GM19452 (cell line): ENCODE data around the gene AGK.
"Not testable (repeated sequence)": the region's sequence is repeated elsewhere in the genome, so short reads cannot be mapped to it uniquely, and the experiment has no call there.

Source experiments
- ATAC-seq: cut with Tn5 transposase; IDR thresholded peaks from one replicate; pipeline ENCODE4 v1.9.1; 2021; ENCODE audit not compliant: unreplicated experiment

AGK gene

DNA sequence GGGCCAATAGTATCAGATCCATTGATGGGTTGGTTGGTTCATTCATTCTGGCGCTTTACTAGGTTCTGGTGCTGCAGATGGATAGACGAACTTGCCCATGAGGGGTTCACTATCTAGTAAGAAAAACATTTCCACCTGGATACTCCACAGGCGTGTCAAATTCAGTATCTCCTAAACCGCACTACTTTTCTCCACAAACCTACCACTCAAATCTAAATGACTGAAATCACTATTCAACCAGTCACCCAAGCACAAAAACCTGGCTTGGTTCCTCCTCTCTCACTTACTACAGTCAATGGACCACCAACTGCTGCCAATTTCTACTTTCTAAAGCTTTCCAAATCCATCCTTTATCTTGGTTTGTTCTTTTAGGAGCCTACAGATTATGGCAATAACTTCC is 572 bp downstream of the AGK start:
- ATAC-seq, result peak; percentile 5

GRCh38 chr7:141557360-141557759 is 6.2 kb downstream of the AGK start:
- ATAC-seq, result no peak

DNA sequence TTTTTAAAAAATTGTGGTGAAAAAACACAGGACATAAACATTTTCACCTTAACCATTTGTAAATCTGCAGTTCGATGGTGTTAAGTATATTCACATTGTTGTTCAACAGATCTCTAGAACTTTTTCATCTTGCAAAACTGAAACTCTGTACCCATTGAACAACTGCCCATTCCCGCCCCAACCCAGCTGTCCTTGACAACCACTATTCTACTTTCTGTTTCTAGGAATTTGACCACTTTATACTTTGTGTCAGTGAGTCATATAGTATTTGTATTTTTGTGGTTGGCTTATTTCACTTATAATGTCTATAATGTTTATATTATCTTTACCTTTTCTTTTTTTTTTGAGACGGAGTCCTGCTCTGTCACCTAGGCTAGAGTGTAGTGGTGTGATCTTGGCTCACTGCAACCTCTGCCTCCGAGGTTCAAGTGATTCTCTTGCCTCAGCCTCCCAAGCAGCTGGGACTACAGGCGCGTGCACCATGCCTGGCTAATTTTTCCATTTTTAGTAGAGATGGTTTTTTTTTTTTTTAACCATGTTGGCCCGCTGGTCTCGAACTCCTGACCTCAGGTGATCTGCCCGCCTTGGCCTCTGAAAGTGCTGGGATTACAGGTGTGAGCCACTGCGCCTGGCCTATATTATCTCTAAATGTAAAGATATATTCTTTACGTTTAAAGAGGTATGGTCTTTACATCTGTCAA is 6.8 kb downstream of the AGK start:
- ATAC-seq, result not testable (repeated sequence)

- peak; percentile 82 for ATAC-seq
Observed at GRCh38 chr7:141558544-141559183, 7.5 kb downstream of the AGK start.

- no peak for ATAC-seq
Observed at GRCh38 chr7:141559961-141560360, 8.8 kb downstream of the AGK start.

- ATAC-seq, result no peak
Observed at GRCh38 chr7:141562036-141562435, 10.8 kb downstream of the AGK start.

DNA sequence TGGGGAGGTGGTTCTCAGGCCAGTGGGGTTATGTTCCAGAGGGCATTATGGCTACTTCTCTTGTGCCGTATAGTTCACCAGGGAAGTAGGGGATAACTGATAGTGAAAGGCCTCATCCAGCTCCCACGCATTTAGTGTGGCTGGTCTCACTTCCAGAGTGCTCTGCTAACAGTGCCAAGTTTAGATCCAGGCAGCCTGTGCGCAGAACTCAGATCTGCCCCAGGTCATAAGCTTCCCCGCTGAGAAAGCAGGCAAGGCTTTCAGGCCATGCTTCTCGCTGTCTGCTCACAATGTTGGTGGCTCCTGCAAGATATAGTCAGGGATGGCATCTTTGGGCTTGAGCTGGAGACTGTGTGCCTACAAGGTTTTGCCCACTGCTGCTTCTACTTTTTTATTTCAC is 11.3 kb downstream of the AGK start:
- no peak for ATAC-seq

DNA sequence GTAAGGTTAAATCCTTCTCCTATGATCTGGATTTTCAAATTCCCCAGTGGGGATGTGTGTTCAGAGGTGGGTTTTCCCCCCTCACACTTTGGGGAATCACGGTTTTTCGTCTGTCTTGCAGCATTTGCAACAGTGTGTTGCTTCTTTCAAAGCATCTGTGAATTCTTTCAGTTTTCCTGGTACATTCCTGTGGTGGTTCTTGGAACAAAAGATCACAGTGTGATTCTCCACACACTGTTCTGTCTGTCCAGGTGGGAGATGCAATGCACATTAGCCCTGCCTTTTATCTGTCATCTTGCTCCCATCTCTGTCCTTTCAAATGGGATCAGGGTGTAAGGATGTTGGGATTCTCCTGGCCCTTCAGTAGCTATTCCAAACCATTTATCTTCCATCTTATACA is 11.8 kb downstream of the AGK start:
- ATAC-seq, result no peak

DNA sequence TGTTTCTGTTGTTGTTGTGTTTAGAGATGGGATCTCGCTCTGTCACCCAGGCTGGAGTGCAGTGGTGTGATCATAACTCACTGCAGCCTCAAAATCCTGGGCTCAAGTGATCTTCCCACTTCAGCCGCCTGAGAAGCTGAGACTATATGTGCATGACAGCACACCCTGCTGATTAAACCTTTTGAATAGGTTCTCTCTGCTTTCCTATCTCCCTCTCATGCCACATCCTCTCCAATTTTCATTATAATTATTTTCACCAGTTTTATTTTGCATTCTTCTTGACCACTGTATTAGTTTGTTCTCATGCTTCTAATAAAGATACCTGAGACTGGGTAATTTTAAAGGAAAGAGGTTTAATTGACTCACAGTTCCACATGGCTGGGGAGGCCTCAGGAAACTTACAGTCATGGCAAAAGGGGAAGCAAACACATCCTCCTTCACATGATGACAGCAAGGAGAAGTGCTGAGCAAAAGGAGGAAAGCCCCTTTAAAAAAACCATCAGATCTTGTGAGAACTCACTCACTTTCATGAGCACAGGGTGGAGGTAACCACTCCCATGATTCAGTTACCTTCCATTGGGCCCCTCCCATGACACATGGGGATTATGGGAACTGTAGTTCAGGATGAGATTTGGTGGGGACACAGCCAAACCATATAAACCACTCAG is 12.9 kb downstream of the AGK start:
- no peak for ATAC-seq

- no peak for ATAC-seq
Observed at GRCh38 chr7:141567432-141567831, 16.2 kb downstream of the AGK start.

DNA sequence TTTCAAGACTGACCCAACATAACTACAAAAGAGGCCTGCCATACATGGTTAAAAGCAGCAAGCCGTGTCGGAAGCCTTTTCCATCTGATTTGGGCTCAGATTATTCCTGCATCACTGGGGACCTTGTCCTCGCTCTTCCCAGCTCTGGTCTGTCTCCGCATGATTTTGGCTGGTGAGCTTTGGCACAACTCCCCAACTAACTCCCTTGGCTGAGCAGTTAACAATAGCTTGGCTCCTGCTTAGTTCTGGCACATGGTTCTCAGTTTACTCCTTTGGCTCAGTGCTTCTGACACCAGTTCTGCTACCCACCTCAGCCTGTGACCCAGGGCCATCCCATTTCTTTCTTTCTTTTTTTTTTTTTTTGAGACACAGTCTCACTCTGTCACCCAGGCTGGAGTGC is 17.0 kb downstream of the AGK start:
- no peak for ATAC-seq

- ATAC-seq, result no peak
Observed at GRCh38 chr7:141571059-141571458, 19.8 kb downstream of the AGK start.

GRCh38 chr7:141572175-141572574 is 21.0 kb downstream of the AGK start:
- ATAC-seq, result no peak

- no peak for ATAC-seq
Observed at GRCh38 chr7:141573511-141573910, 22.3 kb downstream of the AGK start.

- no peak for ATAC-seq
Observed at GRCh38 chr7:141575164-141575563, 24.0 kb downstream of the AGK start.

DNA sequence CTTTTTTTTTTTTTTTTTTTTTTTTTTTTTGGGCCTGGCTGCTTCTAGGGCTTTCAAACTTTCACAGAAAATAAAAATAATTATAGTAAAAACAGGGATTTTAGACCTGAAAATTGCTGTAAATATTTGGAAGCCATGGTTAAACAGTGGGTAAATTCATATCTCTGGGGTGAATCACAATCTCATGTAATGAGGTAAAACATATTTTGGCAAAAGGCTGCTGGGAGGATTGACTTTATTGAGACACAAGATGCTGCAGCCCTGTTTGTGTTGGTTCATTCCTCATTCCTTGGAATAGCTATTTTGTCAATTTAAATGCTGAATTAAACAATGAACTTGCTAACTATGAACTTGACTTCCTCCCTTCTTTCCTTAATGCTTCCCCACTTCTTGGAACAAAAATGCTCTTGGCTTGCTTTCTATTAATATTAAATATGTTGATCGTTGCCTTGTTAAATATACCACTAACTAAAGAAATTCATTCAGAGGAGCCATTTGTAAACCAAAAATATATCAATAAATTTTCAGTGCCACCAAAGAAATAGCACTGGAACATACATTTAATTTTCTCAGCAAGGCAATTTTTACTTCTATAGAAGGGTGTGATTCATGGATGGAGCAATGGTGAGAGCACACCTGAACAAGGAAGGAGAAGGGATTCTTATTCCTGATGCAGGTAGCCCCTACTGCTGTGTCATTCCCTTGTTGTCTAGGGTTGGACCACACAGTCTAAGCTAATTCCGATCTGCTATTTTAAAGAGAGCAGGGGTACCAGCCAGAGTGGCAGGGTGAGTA is 24.6 kb downstream of the AGK start:
- ATAC-seq, result no peak

DNA sequence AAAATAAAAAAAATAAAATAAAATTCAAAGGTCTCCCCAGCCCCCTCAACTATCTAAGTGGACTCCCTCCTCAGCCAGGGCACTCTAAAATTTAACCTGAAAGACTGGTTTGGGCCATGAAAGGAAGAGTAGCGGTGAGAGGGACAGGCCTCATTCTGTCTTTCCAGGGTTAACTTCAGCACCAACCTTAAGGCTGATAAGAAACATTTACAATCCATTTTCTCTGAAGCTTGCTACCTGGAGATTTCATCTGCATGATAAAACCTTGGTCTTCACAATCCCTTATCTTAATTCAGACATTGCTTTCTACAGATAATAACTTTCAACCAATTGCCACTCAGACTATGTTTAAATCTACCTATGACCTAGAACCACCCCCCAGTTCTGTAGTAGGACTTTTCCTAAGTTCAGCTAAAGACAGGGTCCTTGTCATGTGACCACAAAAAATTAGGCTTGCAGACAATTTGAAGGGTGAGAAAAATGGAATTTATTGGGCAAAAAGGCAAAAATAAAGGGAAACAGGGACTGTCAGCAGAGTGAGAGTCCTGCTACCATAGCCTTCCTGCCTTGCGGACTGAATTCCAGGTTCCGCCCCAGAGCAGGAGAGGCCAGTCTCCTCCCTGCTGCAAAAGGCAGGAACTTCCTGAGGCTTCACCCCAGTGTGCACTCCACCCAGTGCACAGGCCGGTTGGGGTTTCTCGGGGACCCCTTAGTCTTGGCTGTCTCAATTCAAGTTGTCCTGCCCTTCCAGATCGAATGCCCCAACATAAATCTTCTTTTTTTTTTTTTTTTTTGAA is 26.0 kb downstream of the AGK start:
- no peak for ATAC-seq

DNA sequence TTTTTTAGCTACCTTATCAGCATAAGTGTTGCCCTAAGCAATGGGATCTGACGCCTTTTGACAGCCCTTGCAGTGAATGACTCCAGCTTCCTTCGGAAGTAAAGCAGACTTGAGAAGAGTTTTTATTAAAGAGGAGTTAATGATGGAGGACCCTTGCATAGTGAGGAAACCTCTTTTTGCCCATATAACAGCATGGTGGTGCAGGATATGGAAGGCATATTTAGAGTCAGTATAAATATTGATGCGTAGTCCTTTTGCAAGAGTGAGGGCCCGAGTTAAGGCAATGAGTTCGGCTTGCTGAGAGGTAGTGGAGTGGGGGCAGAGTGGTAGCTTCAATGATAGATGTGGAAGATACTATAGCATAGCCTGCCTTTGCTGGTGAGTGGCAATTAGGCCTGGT is 28.7 kb downstream of the AGK start:
- ATAC-seq, result not testable (repeated sequence)

- not testable (repeated sequence) for ATAC-seq
Observed at GRCh38 chr7:141582063-141582462, 30.9 kb downstream of the AGK start.

DNA sequence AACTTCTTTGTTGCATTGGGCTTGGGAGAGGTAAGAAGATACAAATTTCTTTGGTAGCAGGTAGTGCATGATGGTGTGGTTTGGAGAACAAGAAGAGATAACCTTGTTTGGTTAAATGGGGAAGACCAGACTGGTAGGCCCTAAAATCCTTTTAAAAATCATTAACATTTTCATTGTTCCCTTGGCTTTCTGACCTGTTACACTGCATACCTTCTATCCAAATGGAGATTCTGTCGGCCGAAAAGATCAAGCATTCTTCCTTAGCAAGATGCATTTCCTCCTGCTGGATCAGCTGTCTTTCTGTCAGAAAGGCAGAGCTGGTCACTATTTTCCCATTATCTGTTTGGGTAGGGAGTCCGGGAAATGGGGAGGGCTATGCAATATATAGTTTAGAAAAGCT is 33.7 kb downstream of the AGK start:
- no peak for ATAC-seq
